DND-41 (cell line): ENCODE data around the gene TM4SF4.

ENCODE experiments used
- CTCF ChIP-seq: IDR thresholded peaks from 2 replicates; pipeline ENCODE4 v1.5.1; 2012; ENCODE audit warnings: borderline replicate concordance, low read length, moderate library complexity, mild to moderate bottlenecking; ENCODE audit not compliant: poor library complexity, severe bottlenecking; ENCODE audit errors: extremely low read depth
- EZH2 ChIP-seq: IDR thresholded peaks from 3 replicates; pipeline ENCODE4 v1.6.1; 2012; ENCODE audit warnings: borderline replicate concordance, low read depth, mild to moderate bottlenecking, moderate library complexity, low read length, inconsistent platforms; ENCODE audit not compliant: severe bottlenecking

- TF ChIP-seq CTCF (no peak), EZH2 (no peak)
Measured at GRCh38 chr3:149470381-149470780, 4.1 kb upstream of the TM4SF4 start.
